Astrocyte (in vitro differentiated cells and primary cell): ENCODE results near the gene PRR7. TPM values are rescaled to one million over a fixed set of nuclear protein-coding genes. Genes with fewer than 3 reads are reported as not detected.
A peak's percentile ranks its signal among the peaks of the same experiment; 100 is the strongest.

Experiments
- DNase-seq: peaks from one replicate; pipeline ENCODE4 v3.0.0-alpha.2; 2010; ENCODE audit warnings: low read depth
- FAIRE-seq: peaks from 2 replicates; lab custom pipeline; 2011; peaks lifted over from hg19 to GRCh38; lab: Jason Lieb, UNC
- H2AFZ ChIP-seq: 2 replicates; pipeline ENCODE4 v1.6.0; 2012; ENCODE audit warnings: low read depth, low read length, inconsistent platforms
- H3K27ac ChIP-seq: 2 replicates; pipeline ENCODE4 v1.5.1; 2011; ENCODE audit warnings: low read depth, low read length, inconsistent platforms
- H3K27me3 ChIP-seq: 2 replicates; pipeline ENCODE4 v1.6.0; 2011; ENCODE audit warnings: low read length, inconsistent platforms; ENCODE audit not compliant: insufficient read depth
- H3K36me3 ChIP-seq: 2 replicates; pipeline ENCODE4 v1.5.1; 2011; ENCODE audit warnings: low read length, inconsistent platforms; ENCODE audit not compliant: insufficient read depth
- H3K4me1 ChIP-seq: 2 replicates; pipeline ENCODE4 v1.5.1; 2011; ENCODE audit warnings: low read length, inconsistent platforms; ENCODE audit not compliant: insufficient read depth
- H3K4me2 ChIP-seq: 2 replicates; pipeline ENCODE4 v1.6.0; 2012; ENCODE audit warnings: low read length, inconsistent platforms
- H3K4me3 ChIP-seq: 2 replicates; pipeline ENCODE4 v1.5.1; 2011; ENCODE audit warnings: low read depth, mild to moderate bottlenecking, low read length, inconsistent platforms; ENCODE audit not compliant: insufficient read depth
- H3K79me2 ChIP-seq: 2 replicates; pipeline ENCODE4 v1.6.0; 2012; ENCODE audit warnings: mild to moderate bottlenecking, low read length, inconsistent platforms; ENCODE audit not compliant: insufficient read depth
- H3K9ac ChIP-seq: 2 replicates; pipeline ENCODE4 v1.6.0; 2012; ENCODE audit warnings: mild to moderate bottlenecking, low read length, inconsistent platforms
- H3K9me3 ChIP-seq: 2 replicates; pipeline ENCODE4 v1.5.1; 2012; ENCODE audit warnings: low read depth, mild to moderate bottlenecking, low read length, inconsistent platforms; ENCODE audit not compliant: insufficient read depth
- H4K20me1 ChIP-seq: 2 replicates; pipeline ENCODE4 v1.6.0; 2012; ENCODE audit warnings: low read length, inconsistent platforms; ENCODE audit not compliant: insufficient read depth
- H3K27ac Mint-ChIP-seq: one replicate; pipeline ENCODE4 v1.8.0; 2021; ENCODE audit warnings: mild to moderate bottlenecking, mixed read lengths; ENCODE audit not compliant: unreplicated experiment
- H3K27me3 Mint-ChIP-seq: one replicate; pipeline ENCODE4 v1.8.0; 2021; ENCODE audit warnings: low read depth, mixed read lengths; ENCODE audit not compliant: unreplicated experiment
- H3K36me3 Mint-ChIP-seq: one replicate; pipeline ENCODE4 v1.8.0; 2021; ENCODE audit warnings: low read depth, mixed read lengths; ENCODE audit not compliant: unreplicated experiment
- H3K4me1 Mint-ChIP-seq: one replicate; pipeline ENCODE4 v1.8.0; 2021; ENCODE audit warnings: low read depth, mixed read lengths; ENCODE audit not compliant: unreplicated experiment
- H3K4me3 Mint-ChIP-seq: one replicate; pipeline ENCODE4 v1.8.0; 2021; ENCODE audit warnings: mild to moderate bottlenecking, moderate library complexity, mixed read lengths; ENCODE audit not compliant: unreplicated experiment
- H3K9me3 Mint-ChIP-seq: one replicate; pipeline ENCODE4 v1.8.0; 2021; ENCODE audit warnings: mild to moderate bottlenecking, mixed read lengths; ENCODE audit not compliant: unreplicated experiment
- CTCF ChIP-seq: IDR thresholded peaks from 2 replicates; pipeline ENCODE4 v1.5.1; 2011; ENCODE audit warnings: low read depth, mild to moderate bottlenecking, inconsistent platforms, low read length, moderate library complexity; ENCODE audit not compliant: insufficient read depth
- EZH2 ChIP-seq: IDR thresholded peaks from 2 replicates; pipeline ENCODE4 v1.6.1; 2012; ENCODE audit warnings: mild to moderate bottlenecking, low read length, inconsistent platforms; ENCODE audit not compliant: insufficient read depth
- total RNA-seq: library from RNA; stranded (reverse); gene quantifications from 2 replicates; pipeline ENCODE4 v1.2.1, GENCODE V29; 2021

The PRR7 gene
- total RNA-seq, 1 donor from 2014 or later: 9.9 TPM

GRCh38 chr5:177494346-177495195, 48.0 kb downstream of the PRR7 start:
- no peak for FAIRE-seq
- Histone ChIP-seq H4K20me1 (peaks cover 51% of the 10 kb centered on the region), H3K27me3 (no peaks in the 10 kb centered on the region), H3K9me3 (no peaks in the 10 kb centered on the region), H3K27ac (peak overlapping the region; percentile 94), H3K4me1 (peaks cover 71% of the 10 kb centered on the region), H3K9ac (peak overlapping the region; percentile 89), H3K36me3 (peaks cover 19% of the 10 kb centered on the region), H2AFZ (no peak overlapping the region), H3K4me3 (peak overlapping the region; percentile 82), H3K4me2 (peak overlapping the region; percentile 96), H3K79me2 (peaks cover 76% of the 10 kb centered on the region)
- Mint-ChIP-seq H3K9me3 (no peaks in the 10 kb centered on the region), H3K4me1 (peaks cover 39% of the 10 kb centered on the region), H3K4me3 (peak overlapping the region; percentile 69), H3K27ac (peak overlapping the region; percentile 92), H3K36me3 (peaks cover 4% of the 10 kb centered on the region), H3K27me3 (no peaks in the 10 kb centered on the region)
- DNase-seq: peak; percentile 88
- TF ChIP-seq EZH2 (no peak), CTCF (peak; percentile 21)

GRCh38 chr5:177495243-177496060, 48.8 kb downstream of the PRR7 start:
- Mint-ChIP-seq H3K27ac (peak overlapping the region; percentile 92), H3K4me3 (peak overlapping the region; percentile 88), H3K4me1 (peaks cover 41% of the 10 kb centered on the region), H3K27me3 (no peaks in the 10 kb centered on the region), H3K9me3 (no peaks in the 10 kb centered on the region), H3K36me3 (peaks cover 4% of the 10 kb centered on the region)
- Histone ChIP-seq H3K9ac (peak overlapping the region; percentile 89), H3K79me2 (peaks cover 67% of the 10 kb centered on the region), H3K9me3 (no peaks in the 10 kb centered on the region), H3K27me3 (no peaks in the 10 kb centered on the region), H3K4me1 (peaks cover 70% of the 10 kb centered on the region), H3K4me2 (peak overlapping the region; percentile 96), H3K36me3 (peaks cover 19% of the 10 kb centered on the region), H3K27ac (peak overlapping the region; percentile 94), H4K20me1 (peaks cover 42% of the 10 kb centered on the region), H2AFZ (no peak overlapping the region), H3K4me3 (peak overlapping the region; percentile 82)
- TF ChIP-seq CTCF: no peak
- no peak for TF ChIP-seq EZH2
- FAIRE-seq (peak; percentile 39), DNase-seq (peak; percentile 86)
